OCI-LY7 (cell line): Measurements from ENCODE around the gene DIAPH1. TPM values are rescaled to one million over a fixed set of nuclear protein-coding genes. Genes with fewer than 3 reads are reported as not detected.

Experiments used
- BruUV-seq: library from RNA; stranded (reverse); fragments of 400-500 nt; replicated peaks from 2 replicates; lab custom pipeline; 2021; lab: Mats Ljungman, UMichigan
- CTCF ChIA-PET: fragments of 300-600 bp; sonication (Branson Sonifier 250); formaldehyde crosslinking; loops from one replicate; lab custom pipeline; 2022; ENCODE audit warnings: antibody characterized with exemption; ENCODE audit not compliant: unreplicated experiment; lab: Charles Lee
- POLR2A ChIA-PET: fragments of 300-600 bp; sonication (Branson Sonifier 250); formaldehyde crosslinking; loops from one replicate; lab custom pipeline; 2022; ENCODE audit warnings: antibody characterized with exemption; lab: Charles Lee
- DNase-seq: peaks from one replicate; pipeline ENCODE4 v3.0.0-alpha.2; 2015; ENCODE audit warnings: low spot score
- H2AFZ ChIP-seq: fragments of 200-600 bp; sonication (generic), shearing (Covaris generic); 2 replicates; pipeline ENCODE4 v1.6.1; 2014; ENCODE audit warnings: mild to moderate bottlenecking, antibody characterized with exemption, low read length, moderate library complexity
- H3K27ac ChIP-seq: fragments of 200-600 bp; sonication (generic); 2 replicates; pipeline ENCODE4 v1.5.1; 2014; ENCODE audit warnings: mixed run types, low read depth, mild to moderate bottlenecking, moderate library complexity, low read length, inconsistent platforms; ENCODE audit not compliant: poor library complexity, severe bottlenecking
- H3K36me3 ChIP-seq: fragments of 200-600 bp; sonication (generic); 2 replicates; pipeline ENCODE4 v1.6.1; 2014; ENCODE audit warnings: mild to moderate bottlenecking, antibody characterized with exemption, low read length, moderate library complexity, mixed read lengths; ENCODE audit not compliant: insufficient read depth
- H3K4me1 ChIP-seq: fragments of 200-600 bp; sonication (generic); 2 replicates; pipeline ENCODE4 v1.5.1; 2014; ENCODE audit warnings: mild to moderate bottlenecking, low read length; ENCODE audit not compliant: insufficient read depth, poor library complexity, severe bottlenecking
- H3K4me2 ChIP-seq: fragments of 200-600 bp; sonication (generic); 2 replicates; pipeline ENCODE4 v1.6.1; 2014; ENCODE audit warnings: mild to moderate bottlenecking, low read length
- H3K4me3 ChIP-seq: fragments of 200-600 bp; sonication (generic); 2 replicates; pipeline ENCODE4 v1.5.1; 2014; ENCODE audit warnings: mild to moderate bottlenecking, low read depth, low read length; ENCODE audit not compliant: poor library complexity, severe bottlenecking
- H3K79me2 ChIP-seq: fragments of 200-600 bp; sonication (generic); 2 replicates; pipeline ENCODE4 v1.6.1; 2016; ENCODE audit warnings: low read depth, mild to moderate bottlenecking, low read length, moderate library complexity, mixed read lengths; ENCODE audit not compliant: insufficient read depth
- H3K9me2 ChIP-seq: fragments of 200-600 bp; sonication (generic); 2 replicates; pipeline ENCODE4 v1.6.1; 2016; ENCODE audit warnings: mild to moderate bottlenecking, low read length, mixed read lengths; ENCODE audit not compliant: insufficient read depth
- H3K9me3 ChIP-seq: fragments of 200-600 bp; sonication (generic); 2 replicates; pipeline ENCODE4 v1.6.1; 2014; ENCODE audit warnings: mild to moderate bottlenecking, mixed run types, low read length, mixed read lengths
- H4K20me1 ChIP-seq: fragments of 200-600 bp; sonication (generic); 2 replicates; pipeline ENCODE4 v1.6.1; 2014; ENCODE audit warnings: mild to moderate bottlenecking, antibody characterized with exemption, low read length, moderate library complexity, mixed read lengths; ENCODE audit not compliant: insufficient read depth
- EZH2phosphoT487 ChIP-seq: fragments of 200-600 bp; sonication (generic); IDR thresholded peaks from 2 replicates; pipeline ENCODE4 v1.6.1; 2018; ENCODE audit warnings: low read depth, borderline replicate concordance, mild to moderate bottlenecking, mixed run types, antibody characterized with exemption, low read length, moderate library complexity, mixed read lengths
- intact Hi-C: fragments of 100-400 bp; cut with micrococcal nuclease; formaldehyde crosslinking; loops from one replicate; pipeline ENCODE4 v1.10.0; 2022; ENCODE audit not compliant: unreplicated experiment
- total RNA-seq, 2 experiments: library from RNA; depleted of rRNA in 1 of 2; stranded (reverse); fragments of >200 nt in 1 of 2; shearing (Covaris generic) in 1 of 2; gene quantifications; 2 replicates each; pipeline ENCODE4 v1.2.3, GENCODE V29; 2014 to 2022
- TF ChIP-seq, protein P1 (sequence below): fragments of 200-600 bp; sonication (generic); conservative IDR thresholded peaks from 2 replicates; pipeline ENCODE4 v1.5.1; 2014; ENCODE audit warnings: mild to moderate bottlenecking, antibody characterized with exemption, low read length, moderate library complexity, mixed read lengths

DIAPH1 gene
- total RNA-seq, 2 experiments from 2014 or later: 78.8 to 174 TPM

DNA sequence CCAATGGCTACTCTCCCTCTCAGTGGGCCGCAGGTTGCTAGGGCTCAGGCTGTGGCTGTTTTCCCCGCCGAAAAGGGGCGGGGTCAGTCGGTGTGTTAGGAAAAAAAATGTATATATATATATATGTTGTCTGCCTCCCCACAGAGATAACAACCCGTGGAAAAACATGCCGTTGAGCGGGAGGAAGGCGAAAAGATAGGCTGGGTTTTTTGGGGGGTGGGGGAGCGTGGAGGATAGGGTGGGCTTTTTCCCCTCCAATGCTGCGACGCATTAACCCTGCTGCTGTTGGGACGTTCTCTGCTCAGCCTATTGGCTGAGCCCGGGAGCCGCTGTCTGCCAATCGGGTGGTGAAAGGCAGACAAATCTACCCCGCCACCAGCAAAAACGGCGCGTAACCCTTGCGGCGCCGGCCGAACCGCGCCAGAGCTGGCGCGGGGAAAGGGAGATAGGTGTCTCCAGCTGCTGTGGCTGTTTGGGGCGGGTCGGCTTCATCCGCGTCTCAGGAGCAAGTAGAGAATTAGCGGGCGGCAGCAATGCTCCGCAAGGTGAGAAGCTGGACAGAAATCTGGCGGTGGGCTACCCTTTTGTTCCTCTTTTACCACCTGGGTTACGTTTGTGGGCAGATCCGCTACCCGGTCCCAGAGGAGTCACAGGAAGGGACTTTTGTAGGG, 134.0 kb downstream of the DIAPH1 start, which contains the start of gene PCDHGC4:
Gene PCDHGC4, plus strand, starts transcription at position 390 of the 671 bp plus-strand sequence. Its CDS starts 144 bp downstream, at position 534.
- ChIA-PET CTCF (interaction anchor here (1.1 to 1.3 kb wide), 2 partner anchors 8 to 22 kb away, joined by 3 to 4 read pairs; partner anchors contain the start of gene PCDHGC3), POLR2A (interaction anchor here (1.0 to 8.2 kb wide), 5 partner anchors 10 to 47 kb away, joined by 3 to 109 read pairs (median 3); no protein-coding TSS in a partner anchor)
- H3K79me2 ChIP-seq: peaks cover 53% of the 10 kb centered on the region
- peak within 1 kb of the TSS; percentile 20 for H3K27ac ChIP-seq
- H3K4me3 ChIP-seq: peak within 1 kb of the TSS; percentile 64
- H3K36me3 ChIP-seq: peaks cover 57% of the 10 kb centered on the region
- intact Hi-C loops: no loop called here
- H3K4me2 ChIP-seq: peak within 1 kb of the TSS; percentile 70
- H2AFZ ChIP-seq: no peak within 1 kb of the TSS
- H4K20me1 ChIP-seq: 0 out of 2 replicates have a peak, but pooled peaks cover 6% of the 10 kb centered on the region
- TF ChIP-seq, protein P1, sequence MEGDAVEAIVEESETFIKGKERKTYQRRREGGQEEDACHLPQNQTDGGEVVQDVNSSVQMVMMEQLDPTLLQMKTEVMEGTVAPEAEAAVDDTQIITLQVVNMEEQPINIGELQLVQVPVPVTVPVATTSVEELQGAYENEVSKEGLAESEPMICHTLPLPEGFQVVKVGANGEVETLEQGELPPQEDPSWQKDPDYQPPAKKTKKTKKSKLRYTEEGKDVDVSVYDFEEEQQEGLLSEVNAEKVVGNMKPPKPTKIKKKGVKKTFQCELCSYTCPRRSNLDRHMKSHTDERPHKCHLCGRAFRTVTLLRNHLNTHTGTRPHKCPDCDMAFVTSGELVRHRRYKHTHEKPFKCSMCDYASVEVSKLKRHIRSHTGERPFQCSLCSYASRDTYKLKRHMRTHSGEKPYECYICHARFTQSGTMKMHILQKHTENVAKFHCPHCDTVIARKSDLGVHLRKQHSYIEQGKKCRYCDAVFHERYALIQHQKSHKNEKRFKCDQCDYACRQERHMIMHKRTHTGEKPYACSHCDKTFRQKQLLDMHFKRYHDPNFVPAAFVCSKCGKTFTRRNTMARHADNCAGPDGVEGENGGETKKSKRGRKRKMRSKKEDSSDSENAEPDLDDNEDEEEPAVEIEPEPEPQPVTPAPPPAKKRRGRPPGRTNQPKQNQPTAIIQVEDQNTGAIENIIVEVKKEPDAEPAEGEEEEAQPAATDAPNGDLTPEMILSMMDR: no peak
- TF ChIP-seq EZH2phosphoT487: no peak
- no TSS peak for BruUV-seq
- DNase-seq: peak; percentile 54
- no peaks in the 10 kb centered on the region for H3K9me2 ChIP-seq
- H3K4me1 ChIP-seq: peaks cover 64% of the 10 kb centered on the region
- H3K9me3 ChIP-seq: no peaks in the 10 kb centered on the region

DNA sequence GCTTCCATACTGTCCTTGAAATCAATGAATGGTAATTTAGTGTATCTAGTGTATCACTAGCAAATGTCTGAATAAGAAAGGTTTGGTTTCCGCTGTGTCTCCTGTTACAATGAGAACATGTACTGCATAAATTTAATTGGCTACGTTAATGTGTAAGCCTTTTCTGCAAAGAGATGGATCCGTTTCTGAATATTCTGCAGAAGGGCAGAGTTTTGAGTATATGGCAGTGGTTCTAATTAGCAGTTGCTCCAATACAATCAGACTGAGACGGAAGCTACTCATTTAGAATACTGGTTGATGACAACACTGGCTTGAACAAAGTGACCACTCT, 134.5 kb downstream of the DIAPH1 start:
- Histone ChIP-seq H3K4me3 (peak overlapping the region; percentile 64), H3K27ac (peak overlapping the region; percentile 20), H3K4me2 (peak overlapping the region; percentile 70), H2AFZ (no peak overlapping the region), H3K36me3 (peaks cover 57% of the 10 kb centered on the region), H4K20me1 (0 out of 2 replicates have a peak, but pooled peaks cover 6% of the 10 kb centered on the region), H3K79me2 (peaks cover 58% of the 10 kb centered on the region), H3K9me3 (no peaks in the 10 kb centered on the region), H3K4me1 (peaks cover 69% of the 10 kb centered on the region), H3K9me2 (no peaks in the 10 kb centered on the region)
- POLR2A ChIA-PET: interaction anchor here (0.8 to 8.2 kb wide), 6 partner anchors 9 to 124 kb away, joined by 3 to 109 read pairs (median 4); partner anchors contain the start of gene PCDHGB2
- TF ChIP-seq, protein P1: no peak
- TF ChIP-seq EZH2phosphoT487: no peak
- intact Hi-C loops: no loop called here
- no peak for DNase-seq
- CTCF ChIA-PET: interaction anchor here (0.6 to 1.1 kb wide), 2 partner anchors 23 to 115 kb away, joined by 3 read pairs; partner anchors contain the start of gene PCDHGB3
- BruUV-seq: no TSS peak
